Natural killer cell (primary cell): ENCODE data around the gene TSPAN10. TPM values are rescaled to one million over a fixed set of nuclear protein-coding genes. Genes with fewer than 3 reads are reported as not detected.

Experiments
- ATAC-seq, 3 donors: fragments of 150-1000 bp in 2 of 3; fragments of 200-7000 bp in 1 of 3; cut with Tn5 transposase; 1 replicate in 1 of 3; 2 replicates in 2 of 3; pipeline ENCODE4 v1.10.0; 2021; ENCODE audit warnings: mild to moderate bottlenecking in 2 of 3, moderate library complexity in 2 of 3
- DNase-seq, 2 donors: peaks; one replicate each; pipeline versions ENCODE4 v3.0.0 to v3.0.0-alpha.2; 2013 to 2021; ENCODE audit warnings: mixed read lengths in 1 of 2
- H3K27ac ChIP-seq: one replicate; pipeline ENCODE4 v1.5.1; 2013; ENCODE audit warnings: mild to moderate bottlenecking, low read length
- H3K27me3 ChIP-seq: one replicate; pipeline ENCODE4 v1.6.1; 2013; ENCODE audit warnings: low read length; ENCODE audit not compliant: control insufficient read depth, insufficient read depth
- H3K36me3 ChIP-seq: one replicate; pipeline ENCODE4 v1.6.1; 2013; ENCODE audit warnings: low read length; ENCODE audit not compliant: control insufficient read depth, insufficient read depth
- H3K4me1 ChIP-seq: one replicate; pipeline ENCODE4 v1.6.1; 2013; ENCODE audit warnings: low read length; ENCODE audit not compliant: control insufficient read depth, insufficient read depth
- H3K4me3 ChIP-seq: one replicate; pipeline ENCODE4 v1.5.1; 2013; ENCODE audit warnings: low read length
- H3K9me3 ChIP-seq: one replicate; pipeline ENCODE4 v1.6.1; 2013; ENCODE audit warnings: low read length; ENCODE audit not compliant: control insufficient read depth, insufficient read depth
- H3K27ac Mint-ChIP-seq, 2 donors: one replicate each; pipeline ENCODE4 v1.8.0; 2022; ENCODE audit warnings: mild to moderate bottlenecking in 2 of 2, mixed read lengths in 2 of 2, moderate library complexity in 1 of 2
- H3K27me3 Mint-ChIP-seq, 2 donors: one replicate each; pipeline ENCODE4 v1.8.0; 2022; ENCODE audit warnings: low read depth in 2 of 2, mixed read lengths in 2 of 2
- H3K36me3 Mint-ChIP-seq: one replicate; pipeline ENCODE4 v1.8.0; 2022; ENCODE audit warnings: mixed read lengths
- H3K4me1 Mint-ChIP-seq, 2 donors: one replicate each; pipeline ENCODE4 v1.8.0; 2022; ENCODE audit warnings: mixed read lengths in 2 of 2
- H3K4me3 Mint-ChIP-seq: one replicate; pipeline ENCODE4 v1.8.0; 2022; ENCODE audit warnings: mild to moderate bottlenecking, moderate library complexity, mixed read lengths
- H3K9me3 Mint-ChIP-seq, 2 donors: one replicate each; pipeline ENCODE4 v1.8.0; 2022; ENCODE audit warnings: mixed read lengths in 2 of 2
- CTCF ChIP-seq: fragments of 200-600 bp; IDR thresholded peaks from one replicate; pipeline ENCODE4 v1.8.0; 2022; ENCODE audit warnings: antibody characterized with exemption
- WGBS: methylation state at CpG from one replicate; pipeline ENCODE4 v1.1.7; 2013; ENCODE audit warnings: missing lambda C conversion rate; ENCODE audit not compliant: insufficient coverage; 5-methylcytosine and 5-hydroxymethylcytosine counted together
- intact Hi-C: fragments of 100-400 bp; cut with micrococcal nuclease; formaldehyde crosslinking; loops from one replicate; pipeline ENCODE4 v1.14.2; 2022
- total RNA-seq, 4 donors: library from RNA; stranded (reverse); fragments of 120-200 nt in 1 of 4; gene quantifications; one replicate each; pipeline versions ENCODE4 v1.2.3 to v1.2.4, GENCODE V29; 2013 to 2022

TSPAN10 gene
- total RNA-seq, 3 donors from 2014 or later (not counting 1 experiment from before 2014, with no cell fraction given), result 0.24 to 0.35 (median 0.29) TPM

- no peaks in the 10 kb centered on the region for H3K27me3 ChIP-seq
- H3K4me1 Mint-ChIP-seq, result peaks cover 15 to 23% of the 10 kb centered on the region in 2 donors
- no peak overlapping the region for H3K27ac ChIP-seq
- intact Hi-C loops, result no loop called here
- no peaks in the 10 kb centered on the region for H3K36me3 Mint-ChIP-seq
- no peak for TF ChIP-seq CTCF
- H3K4me1 ChIP-seq, result peaks cover 41% of the 10 kb centered on the region
- ATAC-seq, result no peak
- no peak overlapping the region for H3K4me3 Mint-ChIP-seq
- H3K36me3 ChIP-seq, result peaks cover 2% of the 10 kb centered on the region
- DNase-seq, result no peak
- WGBS, result 80% methylated on average over 7 of the region's 7 CpGs
- H3K9me3 ChIP-seq, result no peaks in the 10 kb centered on the region
- no peak overlapping the region for H3K4me3 ChIP-seq
- no peaks in the 10 kb centered on the region for H3K9me3 Mint-ChIP-seq
- no peak overlapping the region for H3K27ac Mint-ChIP-seq
- H3K27me3 Mint-ChIP-seq, result no peaks in the 10 kb centered on the region
Measured at GRCh38 chr17:81664051-81664470, 27.1 kb downstream of the TSPAN10 start.

- DNase-seq (peak; percentile 33 to 64), ATAC-seq (peak; percentile 23 to 35 (median 33))
- peak overlapping the region; percentile 89 for H3K4me3 ChIP-seq
- 53% methylated on average over 29 of the region's 30 CpGs for WGBS
- no peaks in the 10 kb centered on the region for H3K9me3 ChIP-seq
- intact Hi-C loops, result loop anchor here (5.0 kb wide), 1 partner anchor 37 kb away; the partner anchor contains the start of gene MRPL12
- peak overlapping the region; percentile 94 for H3K4me3 Mint-ChIP-seq
- H3K4me1 Mint-ChIP-seq, result peaks cover 15 to 23% of the 10 kb centered on the region in 2 donors
- peaks cover 41% of the 10 kb centered on the region for H3K4me1 ChIP-seq
- H3K9me3 Mint-ChIP-seq, result no peaks in the 10 kb centered on the region
- H3K36me3 Mint-ChIP-seq, result no peaks in the 10 kb centered on the region
- H3K27me3 Mint-ChIP-seq, result no peaks in the 10 kb centered on the region
- no peak for TF ChIP-seq CTCF
- peaks cover 11% of the 10 kb centered on the region for H3K36me3 ChIP-seq
- peak overlapping the region; percentile 89 to 94 for H3K27ac Mint-ChIP-seq
- H3K27me3 ChIP-seq, result no peaks in the 10 kb centered on the region
- peak overlapping the region; percentile 83 for H3K27ac ChIP-seq
Measured at GRCh38 chr17:81665205-81666091, 28.5 kb downstream of the TSPAN10 start.

- Mint-ChIP-seq H3K27ac (peak overlapping the region; percentile 89 to 94), H3K27me3 (no peaks in the 10 kb centered on the region), H3K4me3 (peak overlapping the region; percentile 94), H3K36me3 (no peaks in the 10 kb centered on the region), H3K4me1 (peaks cover 15 to 23% of the 10 kb centered on the region in 2 donors), H3K9me3 (no peaks in the 10 kb centered on the region)
- DNase-seq (peak in 1 of 2 donors; percentile 58), ATAC-seq (peak; percentile 22 to 47 (median 27))
- peaks cover 15% of the 10 kb centered on the region for H3K36me3 ChIP-seq
- peak overlapping the region; percentile 83 for H3K27ac ChIP-seq
- H3K27me3 ChIP-seq, result no peaks in the 10 kb centered on the region
- TF ChIP-seq CTCF, result no peak
- intact Hi-C loops, result loop anchor here (5.0 kb wide), 1 partner anchor 36 kb away; the partner anchor contains the start of gene MRPL12
- H3K4me3 ChIP-seq, result peak overlapping the region; percentile 89
- H3K9me3 ChIP-seq, result no peaks in the 10 kb centered on the region
- under 1% methylated on average over 16 of the region's 16 CpGs for WGBS
- peaks cover 41% of the 10 kb centered on the region for H3K4me1 ChIP-seq
Measured at GRCh38 chr17:81666092-81666341, 29.0 kb downstream of the TSPAN10 start.
